22Rv1 (cell line): ENCODE measurements around the gene SPATS2L.

Experiments used
- H3K27ac ChIP-seq: fragments of 450-650 bp; 2 replicates; pipeline ENCODE4 v1.5.1; 2017
- ZFX ChIP-seq: fragments of 450-650 bp; IDR thresholded peaks from 2 replicates; pipeline ENCODE4 v1.6.1; 2017; ENCODE audit warnings: antibody characterized with exemption, borderline replicate concordance
- TF ChIP-seq, protein P1 (sequence below): fragments of 450-650 bp; IDR thresholded peaks from 2 replicates; pipeline ENCODE4 v1.5.1; 2017; ENCODE audit warnings: mild to moderate bottlenecking

The SPATS2L gene

DNA sequence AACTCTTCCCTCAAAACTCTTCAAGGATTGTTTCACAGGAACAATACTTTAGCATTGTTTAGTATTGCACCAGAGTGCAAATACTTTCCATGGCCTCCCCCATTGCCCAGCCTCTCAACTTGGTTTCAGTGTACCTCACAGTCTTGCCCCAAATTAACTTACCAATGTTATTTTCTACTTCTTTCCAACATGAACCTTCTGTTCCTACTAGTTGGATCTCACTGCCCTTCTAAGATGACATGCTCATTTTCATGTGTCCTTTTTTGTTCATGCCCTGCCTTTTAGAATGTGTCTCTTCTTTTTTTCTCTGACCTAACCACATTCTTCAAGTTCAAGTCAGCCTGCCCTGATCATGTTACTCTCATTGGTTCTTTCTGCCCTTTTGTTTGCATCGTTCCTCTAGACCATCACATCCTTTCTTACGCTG lies 4.1 kb downstream of the SPATS2L start:
- TF ChIP-seq ZFX = no peak
- TF ChIP-seq, protein P1, sequence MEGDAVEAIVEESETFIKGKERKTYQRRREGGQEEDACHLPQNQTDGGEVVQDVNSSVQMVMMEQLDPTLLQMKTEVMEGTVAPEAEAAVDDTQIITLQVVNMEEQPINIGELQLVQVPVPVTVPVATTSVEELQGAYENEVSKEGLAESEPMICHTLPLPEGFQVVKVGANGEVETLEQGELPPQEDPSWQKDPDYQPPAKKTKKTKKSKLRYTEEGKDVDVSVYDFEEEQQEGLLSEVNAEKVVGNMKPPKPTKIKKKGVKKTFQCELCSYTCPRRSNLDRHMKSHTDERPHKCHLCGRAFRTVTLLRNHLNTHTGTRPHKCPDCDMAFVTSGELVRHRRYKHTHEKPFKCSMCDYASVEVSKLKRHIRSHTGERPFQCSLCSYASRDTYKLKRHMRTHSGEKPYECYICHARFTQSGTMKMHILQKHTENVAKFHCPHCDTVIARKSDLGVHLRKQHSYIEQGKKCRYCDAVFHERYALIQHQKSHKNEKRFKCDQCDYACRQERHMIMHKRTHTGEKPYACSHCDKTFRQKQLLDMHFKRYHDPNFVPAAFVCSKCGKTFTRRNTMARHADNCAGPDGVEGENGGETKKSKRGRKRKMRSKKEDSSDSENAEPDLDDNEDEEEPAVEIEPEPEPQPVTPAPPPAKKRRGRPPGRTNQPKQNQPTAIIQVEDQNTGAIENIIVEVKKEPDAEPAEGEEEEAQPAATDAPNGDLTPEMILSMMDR = no peak
- no peak overlapping the region for H3K27ac ChIP-seq

DNA sequence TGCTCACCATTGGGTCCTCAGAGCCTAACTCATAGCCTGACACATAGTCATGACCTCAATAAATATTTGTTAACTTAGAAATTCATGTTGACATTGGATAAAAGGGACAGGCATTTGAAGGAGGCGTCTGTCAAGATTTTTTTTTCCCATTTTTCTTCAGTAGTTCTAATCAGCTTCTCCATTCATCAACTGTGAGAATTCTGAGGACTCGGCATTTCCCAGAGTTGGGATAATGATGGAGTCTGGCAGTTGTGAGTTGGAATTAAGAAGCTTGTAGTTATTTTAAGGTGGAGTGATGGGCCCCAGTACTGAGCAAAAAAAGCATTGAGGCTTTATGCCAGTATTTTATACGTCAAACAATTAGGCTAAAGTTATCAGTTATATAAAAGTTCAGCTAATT lies 4.6 kb downstream of the SPATS2L start:
- TF ChIP-seq ZFX = no peak
- TF ChIP-seq, protein P1 = no peak
- no peak overlapping the region for H3K27ac ChIP-seq

DNA sequence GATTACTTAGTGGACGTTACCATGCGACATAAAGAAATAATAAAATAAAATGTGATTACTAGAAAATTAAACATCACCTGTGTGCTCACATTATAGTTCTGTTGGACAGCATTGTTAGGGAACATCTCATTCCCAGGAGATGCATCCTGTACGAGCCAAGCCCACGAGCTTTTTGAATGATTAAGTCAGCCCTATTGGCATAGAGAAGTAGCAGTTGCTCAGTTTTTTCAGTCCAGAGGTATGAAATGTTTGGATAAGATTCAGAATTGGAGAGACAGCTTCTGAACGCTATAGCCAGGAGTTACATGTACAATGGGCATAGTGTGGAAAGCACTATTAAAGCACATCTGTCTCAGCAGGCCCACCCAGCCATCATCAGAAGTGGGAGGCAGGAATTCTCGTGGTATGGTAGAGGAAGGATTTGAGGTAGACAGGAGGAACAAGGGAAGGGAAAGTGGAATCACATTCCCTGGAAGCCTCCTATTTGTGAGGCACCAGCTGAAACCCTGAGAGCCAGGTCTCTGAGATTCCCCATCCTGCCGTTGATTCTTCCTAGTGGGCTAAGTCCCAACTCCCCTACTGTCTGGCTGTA lies 8.6 kb downstream of the SPATS2L start:
- H3K27ac ChIP-seq = no peak overlapping the region
- TF ChIP-seq, protein P1 = no peak
- no peak for TF ChIP-seq ZFX

DNA sequence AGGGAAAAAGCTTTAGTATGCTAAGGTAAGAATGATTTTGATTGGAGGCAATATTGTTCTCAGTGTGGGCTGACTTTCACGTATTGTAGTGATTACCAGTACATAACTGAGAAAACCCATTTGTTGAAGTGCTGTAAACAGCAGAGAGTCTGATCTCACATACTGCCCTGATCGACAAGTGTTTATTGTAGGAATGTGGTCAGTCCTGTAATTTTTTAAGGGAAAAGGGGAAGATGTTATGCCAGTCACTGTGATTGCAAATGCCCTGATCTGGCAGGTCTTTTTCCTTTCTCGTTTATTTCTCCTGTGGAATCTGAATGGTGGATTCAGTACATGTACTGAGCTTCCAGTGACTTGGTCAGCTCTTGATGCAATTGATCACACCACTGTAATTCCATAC lies 11.5 kb downstream of the SPATS2L start:
- no peak for TF ChIP-seq ZFX
- TF ChIP-seq, protein P1 = no peak
- H3K27ac ChIP-seq = no peak overlapping the region

DNA sequence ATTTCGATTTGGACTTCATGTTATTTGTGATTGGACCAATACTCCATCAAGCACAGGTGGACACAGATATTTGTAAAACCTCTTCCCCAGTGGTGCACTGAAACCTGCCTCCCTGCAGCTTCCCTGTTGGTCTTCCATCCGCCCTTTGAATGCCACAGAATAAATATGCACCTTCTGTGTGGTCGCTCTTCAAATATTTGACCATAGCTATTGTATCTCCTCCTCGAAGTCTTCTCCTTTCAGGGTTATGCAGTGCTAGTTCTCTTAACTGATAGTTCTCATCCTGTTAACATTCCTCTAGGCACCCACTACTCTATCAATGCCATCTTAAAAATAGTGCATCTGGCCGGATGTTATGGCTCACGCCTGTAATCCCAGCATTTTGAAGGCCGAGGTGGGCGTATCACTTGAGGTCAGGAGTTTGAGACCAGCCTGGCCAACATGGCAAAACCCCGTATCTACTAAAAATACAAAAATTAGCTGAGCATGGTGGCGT lies 12.5 kb downstream of the SPATS2L start:
- H3K27ac ChIP-seq = no peak overlapping the region
- TF ChIP-seq, protein P1 = no peak
- no peak for TF ChIP-seq ZFX

DNA sequence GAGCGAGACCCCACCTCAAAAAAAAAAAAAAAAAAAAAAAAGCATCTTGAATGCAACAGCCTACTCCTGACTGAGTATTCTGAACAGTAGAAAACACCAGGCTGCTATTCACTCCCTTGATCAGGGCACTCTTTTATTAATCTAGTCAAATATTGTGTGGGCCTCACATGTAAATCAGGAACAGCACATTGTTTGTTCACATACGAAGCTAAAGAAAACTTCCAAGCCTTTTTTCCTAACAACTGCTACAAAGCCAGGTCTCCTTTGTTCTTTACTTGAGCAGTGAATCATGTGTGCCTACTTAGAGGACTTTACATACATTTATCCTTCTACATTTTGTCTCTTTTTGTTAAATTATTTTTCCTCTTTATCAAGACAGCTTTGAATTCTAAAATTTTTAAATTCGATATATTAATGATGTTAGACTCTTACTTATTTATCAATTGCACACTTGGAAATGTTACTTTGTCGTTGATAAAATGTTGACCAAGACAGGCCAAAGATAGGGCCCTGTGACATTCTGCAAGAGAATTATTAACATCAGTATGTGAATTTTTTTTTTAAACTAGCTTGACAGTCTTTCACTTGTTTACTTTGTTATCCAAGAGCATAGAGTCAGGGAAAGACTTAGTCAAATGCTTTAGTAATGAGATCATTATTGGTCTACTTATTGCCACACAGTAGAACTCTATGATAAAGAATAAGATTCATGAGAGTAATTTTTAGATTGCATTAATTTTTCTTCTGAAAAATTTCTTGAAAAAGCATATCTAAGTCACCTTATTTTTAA lies 13.2 kb downstream of the SPATS2L start:
- no peak overlapping the region for H3K27ac ChIP-seq
- TF ChIP-seq ZFX = no peak
- TF ChIP-seq, protein P1 = no peak

DNA sequence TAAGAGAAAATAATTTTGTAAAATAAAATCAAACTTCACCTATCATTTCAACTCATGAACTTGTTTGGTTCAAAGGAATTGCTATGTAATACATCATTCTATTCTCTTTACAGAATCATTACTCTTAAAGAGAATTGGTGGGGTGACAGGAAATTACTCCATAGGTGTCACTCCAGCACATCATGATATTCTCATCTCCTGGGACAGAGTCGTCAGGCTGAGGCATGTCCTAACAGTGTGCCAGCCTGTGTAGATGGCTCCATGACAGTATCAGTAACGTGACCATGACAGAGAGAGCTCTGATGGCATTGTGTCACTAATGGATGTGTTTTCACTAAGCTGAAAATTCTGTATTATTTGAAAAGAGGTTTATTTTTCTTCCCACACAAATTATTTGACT lies 13.9 kb downstream of the SPATS2L start:
- H3K27ac ChIP-seq = no peak overlapping the region
- TF ChIP-seq ZFX = no peak
- TF ChIP-seq, protein P1 = no peak
